Fibroblast of mammary gland (primary cell): ENCODE measurements around the gene APOD.

ENCODE experiments used
- DNase-seq: peaks from one replicate; pipeline ENCODE4 v3.0.0-alpha.2; 2010; ENCODE audit warnings: low read depth
- H3K4me3 ChIP-seq: 2 replicates; pipeline ENCODE4 v1.5.1; 2011; ENCODE audit warnings: low read depth, mild to moderate bottlenecking, low read length, moderate library complexity; ENCODE audit not compliant: control insufficient read depth
- TF ChIP-seq, protein P1 (sequence below): conservative IDR thresholded peaks from 2 replicates; pipeline ENCODE4 v1.5.1; 2011; ENCODE audit warnings: low read depth, low read length, inconsistent platforms; ENCODE audit not compliant: control insufficient read depth, insufficient read depth

APOD gene

DNA sequence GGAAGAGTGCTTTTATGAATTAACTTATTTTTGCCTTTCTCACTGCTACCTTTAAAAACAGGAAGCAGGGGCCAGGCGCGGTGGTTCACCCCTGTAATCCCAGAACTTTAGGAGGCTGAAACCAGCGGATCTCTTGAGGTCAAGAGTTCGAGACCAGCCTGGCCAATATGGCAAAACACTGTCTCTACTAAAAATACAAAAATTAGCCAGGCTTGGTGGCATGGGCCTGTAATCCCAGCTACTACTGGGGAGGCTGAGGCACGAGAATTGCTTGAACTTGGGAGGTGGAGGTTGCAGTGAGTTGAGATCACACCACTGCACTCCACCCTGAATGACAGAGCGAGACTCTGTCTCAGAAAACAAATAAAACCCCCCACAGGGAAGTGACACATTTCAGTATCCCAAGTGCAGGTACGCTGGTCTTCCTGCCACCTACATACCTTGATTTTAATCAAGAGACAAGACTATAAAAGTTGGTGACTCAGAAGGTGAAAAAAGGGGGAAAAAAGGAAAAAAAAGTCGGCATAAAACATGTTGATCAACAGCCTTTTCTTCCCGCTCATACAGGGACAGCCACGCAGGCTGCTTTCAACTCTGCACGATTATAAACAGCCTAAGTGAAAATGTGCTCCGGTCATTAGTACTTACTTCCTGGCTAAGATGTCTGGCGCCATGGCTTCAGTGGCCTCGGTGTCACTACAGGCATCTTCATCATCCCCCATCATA is 59.4 kb downstream of the APOD start:
- H3K4me3 ChIP-seq, result no peak overlapping the region
- TF ChIP-seq, protein P1, sequence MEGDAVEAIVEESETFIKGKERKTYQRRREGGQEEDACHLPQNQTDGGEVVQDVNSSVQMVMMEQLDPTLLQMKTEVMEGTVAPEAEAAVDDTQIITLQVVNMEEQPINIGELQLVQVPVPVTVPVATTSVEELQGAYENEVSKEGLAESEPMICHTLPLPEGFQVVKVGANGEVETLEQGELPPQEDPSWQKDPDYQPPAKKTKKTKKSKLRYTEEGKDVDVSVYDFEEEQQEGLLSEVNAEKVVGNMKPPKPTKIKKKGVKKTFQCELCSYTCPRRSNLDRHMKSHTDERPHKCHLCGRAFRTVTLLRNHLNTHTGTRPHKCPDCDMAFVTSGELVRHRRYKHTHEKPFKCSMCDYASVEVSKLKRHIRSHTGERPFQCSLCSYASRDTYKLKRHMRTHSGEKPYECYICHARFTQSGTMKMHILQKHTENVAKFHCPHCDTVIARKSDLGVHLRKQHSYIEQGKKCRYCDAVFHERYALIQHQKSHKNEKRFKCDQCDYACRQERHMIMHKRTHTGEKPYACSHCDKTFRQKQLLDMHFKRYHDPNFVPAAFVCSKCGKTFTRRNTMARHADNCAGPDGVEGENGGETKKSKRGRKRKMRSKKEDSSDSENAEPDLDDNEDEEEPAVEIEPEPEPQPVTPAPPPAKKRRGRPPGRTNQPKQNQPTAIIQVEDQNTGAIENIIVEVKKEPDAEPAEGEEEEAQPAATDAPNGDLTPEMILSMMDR, result no peak
- no peak for DNase-seq

DNA sequence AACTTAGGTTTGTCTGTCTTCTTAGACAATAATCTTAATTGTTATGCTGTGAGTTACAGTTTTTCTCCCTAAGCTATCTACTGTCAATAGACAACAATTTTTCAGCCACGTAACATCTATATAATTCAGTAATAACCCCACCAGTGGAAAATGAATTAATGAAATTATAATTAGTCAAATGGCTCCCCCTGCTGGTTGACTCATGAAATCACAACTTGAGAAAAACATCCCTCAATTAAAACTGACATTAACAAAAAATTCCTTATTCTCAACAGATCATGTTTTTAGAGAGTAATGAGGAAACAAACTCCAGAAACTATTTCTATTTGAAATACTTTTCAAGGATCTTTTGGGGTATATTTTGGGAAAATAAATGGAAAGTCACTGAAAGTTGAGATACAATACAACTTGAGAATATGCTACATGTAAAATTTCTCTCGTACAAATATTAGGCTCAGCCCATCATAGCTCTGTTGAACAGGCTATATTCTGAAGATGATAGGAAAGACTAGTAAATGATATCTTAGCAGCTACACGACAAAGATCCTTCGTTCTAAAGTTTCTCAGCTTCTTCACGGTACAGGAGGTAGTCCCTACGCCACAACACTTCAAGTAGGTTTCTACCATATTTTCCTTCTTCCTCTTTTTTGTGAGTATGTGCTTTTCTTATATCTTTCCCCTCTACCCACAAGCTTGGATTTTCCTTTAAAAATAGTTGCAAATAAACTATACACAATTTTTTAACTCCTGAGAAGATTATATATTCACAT is 61.3 kb downstream of the APOD start:
- peak; percentile 55 for DNase-seq
- no peak overlapping the region for H3K4me3 ChIP-seq
- TF ChIP-seq, protein P1, result peak; percentile 48
